ENCODE measurements around the gene TRIM52.
A peak's percentile ranks its signal among the peaks of the same experiment; 100 is the strongest.

TRIM52 gene

GRCh38 chr5:181255836-181256578 lies 4.9 kb downstream of the TRIM52 start:
- no peak for DNase-seq

- DNase-seq = no peak
Measured at GRCh38 chr5:181255276-181255675, 5.7 kb downstream of the TRIM52 start.

- no peak for DNase-seq
Measured at GRCh38 chr5:181248277-181248676, 12.7 kb downstream of the TRIM52 start.

GRCh38 chr5:181246276-181247049 lies 14.5 kb downstream of the TRIM52 start:
- DNase-seq = peak; percentile 67

- DNase-seq = no peak
Measured at GRCh38 chr5:181245427-181246275, 15.3 kb downstream of the TRIM52 start.

GRCh38 chr5:181243564-181244343 lies 17.2 kb downstream of the TRIM52 start, which contains the start of gene RACK1:
Gene RACK1, minus strand, starts transcription at chr5:181243906. Its CDS starts 106 bp downstream, at chr5:181243800.
- peak; percentile 91 for DNase-seq

GRCh38 chr5:181243018-181243563 lies 17.9 kb downstream of the TRIM52 start:
- DNase-seq = no peak

- DNase-seq = no peak
Measured at GRCh38 chr5:181242031-181242451, 18.9 kb downstream of the TRIM52 start.

GRCh38 chr5:181241393-181241975 lies 19.5 kb downstream of the TRIM52 start:
- peak; percentile 49 for DNase-seq

- DNase-seq = no peak
Measured at GRCh38 chr5:181239062-181239663, 21.8 kb downstream of the TRIM52 start.

- DNase-seq = no peak
Measured at GRCh38 chr5:181237729-181238385, 23.1 kb downstream of the TRIM52 start.

GRCh38 chr5:181236954-181237641 lies 23.8 kb downstream of the TRIM52 start:
- no peak for DNase-seq

- no peak for DNase-seq
Measured at GRCh38 chr5:181236471-181236870, 24.5 kb downstream of the TRIM52 start.

- no peak for DNase-seq
Measured at GRCh38 chr5:181235689-181236366, 25.1 kb downstream of the TRIM52 start.

- DNase-seq = no peak
Measured at GRCh38 chr5:181235323-181235688, 25.6 kb downstream of the TRIM52 start.

GRCh38 chr5:181234455-181235306 lies 26.3 kb downstream of the TRIM52 start:
- no peak for DNase-seq

GRCh38 chr5:181233801-181234454 lies 27.0 kb downstream of the TRIM52 start:
- DNase-seq = no peak
